ENCODE results near the gene B9D1.

The B9D1 gene

DNA sequence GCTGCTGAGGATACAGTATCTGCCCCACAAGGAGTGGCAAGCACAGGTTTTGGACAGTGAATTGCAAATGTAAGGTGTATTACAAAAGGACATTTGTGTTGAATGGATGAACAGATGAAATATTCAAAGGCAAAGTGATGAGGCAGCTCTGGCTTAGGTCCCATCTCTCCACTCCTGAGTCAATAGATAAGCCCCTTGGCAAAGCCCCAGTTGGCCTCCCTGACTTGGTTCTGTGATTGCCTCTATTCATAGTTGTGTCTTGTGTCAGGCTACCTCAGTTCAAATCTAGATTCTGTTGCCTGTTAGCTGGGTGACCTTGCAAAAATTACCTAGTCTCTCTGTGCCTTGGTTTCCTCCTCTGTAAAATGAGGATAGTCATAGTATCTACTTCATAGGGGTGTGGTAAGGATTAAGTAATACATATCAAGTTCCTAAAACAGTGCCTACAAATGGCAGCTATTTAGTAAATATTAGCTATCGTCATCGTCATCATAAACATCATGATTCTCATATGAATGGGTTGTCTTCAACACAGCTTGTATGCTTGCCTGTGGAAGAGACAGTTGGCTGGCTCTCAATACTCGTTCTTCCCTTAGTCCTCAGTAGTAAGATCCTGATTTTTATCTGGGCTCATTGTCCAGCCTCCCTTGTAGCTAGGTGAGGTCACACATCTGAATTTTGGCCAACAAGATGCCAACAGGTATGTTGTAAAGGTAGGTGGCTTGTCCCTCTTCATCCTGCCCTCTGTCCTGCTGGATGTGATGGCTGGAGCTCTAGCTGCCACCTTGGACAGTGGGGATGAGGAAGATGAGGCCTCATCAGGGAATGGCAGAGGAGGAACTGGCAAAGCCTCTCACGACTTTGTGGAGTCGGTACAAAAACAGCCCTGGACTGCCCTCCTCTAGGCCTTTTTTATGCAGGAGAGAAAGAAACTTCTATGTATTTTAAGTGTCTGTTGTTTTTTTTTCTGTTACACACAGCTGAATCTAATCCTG is 26.6 kb upstream of the B9D1 start:
- no peak for DNase-seq

DNA sequence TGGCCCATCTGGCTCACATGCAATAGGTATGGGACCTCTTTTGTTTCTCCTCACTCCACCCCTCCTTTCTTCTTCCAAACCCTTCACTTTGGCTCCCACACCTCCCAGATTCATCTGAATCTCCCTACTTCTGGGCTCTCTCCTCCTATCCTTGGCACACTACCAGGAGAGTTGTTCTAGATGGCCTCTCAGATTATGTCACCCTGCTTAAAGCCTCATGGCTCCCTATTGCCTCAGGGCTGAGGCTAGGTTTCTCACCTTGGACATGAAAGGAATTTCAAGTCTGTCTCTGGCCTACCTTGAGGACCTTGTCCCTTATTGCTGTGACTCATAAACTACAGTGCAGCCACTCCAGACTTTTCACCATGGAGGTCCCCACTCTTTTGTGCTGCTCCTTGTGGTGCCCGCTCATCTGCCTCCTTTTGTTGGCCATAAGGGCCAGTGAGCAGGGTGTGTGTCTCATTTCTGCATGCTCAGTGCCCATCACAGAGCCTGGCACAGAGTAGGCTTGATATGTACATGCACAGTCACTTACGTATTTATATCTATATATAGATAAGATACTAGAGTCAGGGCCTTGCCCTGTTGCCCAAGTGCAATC is 25.5 kb upstream of the B9D1 start:
- no peak for DNase-seq

DNA sequence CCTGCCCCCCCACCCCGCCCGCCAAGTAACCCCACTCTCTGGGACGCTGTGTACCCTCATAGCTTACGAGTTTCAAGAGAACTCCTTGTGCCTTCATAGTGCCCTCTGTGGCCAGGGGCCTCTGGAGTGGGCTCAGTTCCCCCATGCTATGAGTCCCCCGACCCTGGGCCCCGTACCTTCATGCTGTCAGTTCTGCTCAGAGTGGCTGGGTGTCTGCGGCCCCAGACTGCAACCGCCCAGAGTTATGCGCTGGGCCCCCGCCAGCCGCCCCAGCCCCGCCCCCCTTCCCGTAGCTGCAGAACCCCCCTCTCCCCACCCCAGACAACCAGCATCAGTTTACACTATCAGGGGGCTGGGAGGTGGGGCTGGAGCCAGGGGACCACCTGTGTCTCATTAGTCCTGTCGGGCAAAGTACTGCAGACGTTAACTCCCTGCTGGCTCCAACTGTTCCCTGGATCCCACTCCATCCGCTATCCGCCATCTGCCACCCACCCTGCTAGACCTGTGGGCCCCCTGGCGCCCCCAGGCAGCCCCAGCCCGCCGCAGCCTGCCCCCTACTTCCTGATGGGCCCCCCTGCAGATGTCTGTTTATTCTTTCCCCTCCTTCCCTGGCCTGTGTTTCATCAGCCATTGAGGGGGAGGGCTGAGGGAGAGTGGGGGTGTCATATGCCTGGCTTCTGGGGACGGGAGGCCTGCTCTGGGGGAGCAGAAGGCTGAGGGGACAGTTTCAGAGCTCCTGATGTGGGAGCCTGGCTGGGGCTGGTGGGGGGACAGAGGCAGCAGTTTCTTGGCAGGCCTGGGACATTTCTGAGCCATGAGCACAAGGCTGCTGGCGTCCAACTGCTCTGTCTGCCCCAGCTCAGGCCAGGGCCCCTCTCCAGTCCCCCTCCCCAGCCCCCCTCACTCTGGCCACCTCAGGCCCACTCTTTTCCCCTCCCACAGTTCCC is 24.7 kb upstream of the B9D1 start, which contains the start of gene MFAP4:
Gene MFAP4, minus strand, starts transcription at position 217 of the 947 bp plus-strand sequence. Its CDS starts 35 bp downstream, at position 182.
- DNase-seq, result no peak

DNA sequence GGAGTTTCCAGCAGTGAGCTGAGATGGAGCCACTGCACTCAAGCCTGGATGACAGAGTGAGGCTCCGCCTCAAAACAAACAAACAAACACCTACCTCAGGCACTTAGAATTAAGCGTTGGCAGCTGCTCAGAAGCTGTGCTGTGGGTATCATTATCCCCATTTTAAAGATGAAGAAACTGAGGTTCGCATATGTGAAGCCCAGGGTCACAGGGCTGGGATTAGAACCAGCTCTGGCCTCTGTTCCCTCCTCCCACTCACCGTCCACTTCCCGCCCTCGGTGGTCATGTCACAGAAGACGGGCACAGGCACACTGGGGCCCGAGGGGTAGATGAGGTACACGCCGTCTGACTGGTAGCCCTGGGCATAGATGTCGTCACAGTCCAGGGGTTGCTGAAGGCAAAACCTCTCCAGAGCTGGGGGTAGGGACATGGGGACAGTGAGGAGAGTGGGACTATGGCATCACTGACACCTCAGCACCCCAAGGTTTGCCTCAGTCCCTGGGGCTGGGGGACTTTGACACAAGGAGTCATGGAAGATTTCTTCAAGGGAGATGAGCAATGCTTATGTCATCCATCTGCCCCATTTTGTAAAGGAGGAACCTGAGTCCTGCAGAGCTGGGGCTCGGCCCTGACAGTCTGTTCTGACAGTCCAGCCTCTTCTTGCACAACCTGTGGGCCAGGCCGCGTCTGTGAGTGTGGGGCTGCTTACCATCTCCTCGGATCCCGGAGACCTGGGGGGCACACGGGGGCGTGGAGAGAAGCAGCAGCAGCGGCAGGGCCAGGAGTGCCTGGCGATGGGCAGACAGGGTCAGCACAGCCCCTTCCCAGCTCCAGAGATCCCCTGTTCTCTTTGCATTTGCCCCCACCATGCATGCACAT is 23.8 kb upstream of the B9D1 start:
- peak in 1 of 2 donors; percentile 77 for DNase-seq

DNA sequence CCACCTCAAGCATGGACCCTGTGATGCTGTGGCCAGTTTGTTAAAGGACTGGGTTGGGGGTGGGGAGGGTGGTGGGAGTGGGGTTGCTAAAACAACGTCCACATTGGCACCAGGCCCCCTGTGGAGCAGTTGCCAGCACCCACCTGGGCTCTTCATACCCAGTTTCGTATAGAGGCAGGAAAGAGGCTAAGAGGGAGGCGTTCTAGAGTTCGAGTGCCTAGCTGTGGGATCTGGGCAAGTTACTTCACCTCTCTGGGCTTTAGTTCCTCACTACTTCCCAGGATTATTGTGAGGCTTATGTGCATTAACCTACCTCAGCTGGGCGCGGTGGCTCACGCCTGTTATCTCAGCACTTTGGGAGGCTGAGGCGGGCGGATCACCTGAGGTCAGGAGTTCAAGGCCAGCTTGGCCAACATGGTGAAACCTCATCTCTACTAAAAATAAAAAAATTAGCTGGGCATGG is 23.0 kb upstream of the B9D1 start:
- DNase-seq, result no peak

DNA sequence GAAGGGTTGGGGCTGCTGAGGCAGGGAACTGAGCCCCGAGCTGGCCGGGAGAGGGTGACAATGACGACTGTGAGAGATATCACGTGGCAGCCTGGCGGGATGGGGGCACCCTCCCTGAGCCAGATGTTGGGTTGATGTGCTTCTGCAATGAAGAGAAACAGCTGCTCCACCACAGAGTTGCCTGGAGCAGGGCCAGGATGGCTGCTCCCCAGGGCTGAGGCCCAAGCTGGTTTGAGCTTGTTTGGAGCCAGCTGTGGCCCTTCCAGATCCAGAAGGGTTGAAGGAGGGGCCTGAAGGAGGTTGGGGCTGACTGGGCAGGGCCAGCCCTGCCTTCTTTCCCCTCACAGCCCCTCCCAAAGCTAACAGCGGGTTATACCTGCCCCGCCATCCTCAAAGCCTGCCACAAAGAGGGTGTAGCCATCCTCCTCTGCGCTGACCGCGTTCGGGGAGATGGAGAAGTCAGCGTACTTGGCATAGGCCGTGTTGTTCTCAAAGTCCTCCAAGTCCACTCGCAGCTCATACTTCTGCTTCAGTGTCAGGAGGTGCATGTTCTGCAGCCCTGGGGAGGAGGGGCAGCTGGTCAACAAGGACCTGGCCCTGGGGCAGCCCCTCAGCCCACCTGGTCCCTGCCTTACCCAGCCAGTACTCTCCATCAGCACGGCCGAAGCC is 22.3 kb upstream of the B9D1 start:
- peak in 1 of 2 donors; percentile 23 for DNase-seq

DNA sequence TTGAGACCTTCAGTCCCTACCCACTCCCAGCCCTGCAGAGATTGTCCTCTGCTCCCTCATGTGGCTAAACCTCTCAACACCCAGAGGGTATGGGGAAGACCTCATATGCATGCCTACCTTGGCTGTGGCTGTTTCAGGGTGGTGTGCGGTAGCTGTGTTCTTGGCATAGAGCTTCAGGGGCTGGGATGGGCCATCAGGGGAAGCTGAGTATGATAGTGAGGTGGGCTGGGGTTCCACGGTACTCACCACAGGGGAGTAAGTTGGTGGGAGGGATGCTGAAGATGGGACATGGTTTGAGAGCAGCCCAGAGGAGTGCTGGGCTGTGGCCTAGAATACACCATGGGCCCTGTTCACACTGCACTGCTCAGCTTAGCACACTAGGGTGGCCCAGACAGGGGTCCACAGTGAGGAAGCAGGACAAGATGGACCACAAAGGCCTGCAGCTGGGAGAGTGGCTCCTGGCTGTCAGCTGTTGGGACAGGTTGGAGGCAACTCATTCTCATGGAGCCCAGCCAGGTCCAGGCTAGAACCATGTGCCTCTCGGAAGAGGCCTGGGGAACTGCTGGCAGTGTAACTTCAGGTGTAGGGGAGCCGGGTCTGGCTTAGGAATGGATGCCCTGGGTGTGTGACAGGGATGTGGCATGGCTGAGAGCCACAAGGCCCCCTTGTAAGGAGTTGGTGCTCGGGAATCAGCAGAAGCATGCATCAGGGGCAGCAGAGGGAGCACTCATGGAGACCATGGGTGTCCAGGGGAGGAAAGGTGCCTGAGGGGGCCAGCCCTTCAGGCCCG is 21.4 kb upstream of the B9D1 start:
- DNase-seq, result no peak

DNA sequence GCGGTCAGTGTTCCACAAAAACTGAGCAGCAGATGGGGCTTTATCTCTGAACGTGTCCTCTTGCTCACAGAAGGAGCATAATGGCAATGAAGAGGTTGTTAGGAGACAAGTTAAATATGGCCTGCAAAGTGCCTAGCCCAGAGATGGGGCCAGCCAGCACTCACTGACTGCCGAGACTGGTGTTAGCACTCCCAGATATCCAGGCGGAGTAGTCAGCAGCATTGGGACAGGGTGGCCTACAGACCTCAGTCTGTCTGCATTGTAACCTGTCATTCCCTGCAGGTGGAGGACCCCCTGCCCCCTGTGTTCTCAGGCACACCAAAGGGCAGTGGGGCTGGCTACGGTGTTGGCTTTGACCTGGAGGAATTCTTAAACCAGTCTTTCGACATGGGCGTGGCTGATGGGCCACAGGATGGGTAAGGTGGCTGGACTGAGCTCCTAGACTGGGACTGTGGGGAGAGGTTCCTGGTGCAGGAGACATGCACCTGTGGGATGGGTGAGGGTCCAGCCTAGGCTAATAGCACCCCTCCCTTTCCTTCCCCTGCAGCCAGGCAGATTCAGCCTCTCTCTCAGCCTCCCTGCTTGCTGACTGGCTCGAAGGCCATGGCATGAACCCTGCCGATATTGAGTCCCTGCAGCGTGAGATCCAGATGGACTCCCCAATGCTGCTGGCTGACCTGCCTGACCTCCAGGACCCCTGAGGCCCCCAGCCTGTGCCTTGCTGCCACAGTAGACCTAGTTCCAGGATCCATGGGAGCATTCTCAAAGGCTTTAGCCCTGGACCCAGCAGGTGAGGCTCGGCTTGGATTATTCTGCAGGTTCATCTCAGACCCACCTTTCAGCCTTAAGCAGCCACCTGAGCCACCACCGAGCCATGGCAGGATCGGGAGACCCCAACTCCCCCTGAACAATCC is 20.3 kb upstream of the B9D1 start:
- DNase-seq, result no peak

DNA sequence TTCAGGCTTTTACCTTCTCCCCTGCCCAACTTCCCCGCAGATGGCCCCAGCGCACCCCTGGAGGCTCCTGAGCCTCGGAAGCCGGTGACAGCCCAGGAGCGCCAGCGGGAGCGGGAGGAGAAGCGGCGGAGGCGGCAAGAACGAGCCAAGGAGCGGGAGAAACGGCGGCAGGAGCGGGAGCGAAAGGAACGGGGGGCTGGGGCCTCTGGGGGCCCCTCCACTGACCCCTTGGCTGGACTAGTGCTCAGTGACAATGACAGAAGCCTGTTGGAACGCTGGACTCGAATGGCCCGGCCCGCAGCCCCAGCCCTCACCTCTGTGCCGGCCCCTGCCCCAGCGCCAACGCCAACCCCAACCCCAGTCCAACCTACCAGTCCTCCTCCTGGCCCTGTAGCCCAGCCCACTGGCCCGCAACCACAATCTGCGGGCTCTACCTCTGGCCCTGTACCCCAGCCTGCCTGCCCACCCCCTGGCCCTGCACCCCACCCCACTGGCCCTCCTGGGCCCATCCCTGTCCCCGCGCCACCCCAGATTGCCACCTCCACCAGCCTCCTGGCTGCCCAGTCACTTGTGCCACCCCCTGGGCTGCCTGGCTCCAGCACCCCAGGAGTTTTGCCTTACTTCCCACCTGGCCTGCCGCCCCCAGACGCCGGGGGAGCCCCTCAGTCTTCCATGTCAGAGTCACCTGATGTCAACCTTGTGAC is 19.4 kb upstream of the B9D1 start:
- no peak for DNase-seq

DNA sequence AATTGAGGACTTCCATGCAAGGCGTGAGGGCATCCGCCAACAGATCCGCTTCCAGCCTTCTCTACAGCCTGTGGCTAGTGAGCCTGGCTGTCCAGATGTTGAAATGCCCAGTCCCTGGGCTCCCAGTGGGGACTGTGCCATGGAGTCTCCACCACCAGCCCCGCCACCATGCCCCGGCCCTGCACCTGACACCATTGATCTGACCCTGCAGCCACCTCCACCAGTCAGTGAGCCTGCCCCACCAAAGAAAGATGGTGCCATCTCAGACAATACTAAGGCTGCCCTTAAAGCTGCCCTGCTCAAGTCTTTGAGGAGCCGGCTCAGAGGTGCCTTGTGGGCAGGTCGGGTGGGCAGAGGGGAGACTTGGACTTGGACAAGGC is 18.8 kb upstream of the B9D1 start:
- no peak for DNase-seq

DNA sequence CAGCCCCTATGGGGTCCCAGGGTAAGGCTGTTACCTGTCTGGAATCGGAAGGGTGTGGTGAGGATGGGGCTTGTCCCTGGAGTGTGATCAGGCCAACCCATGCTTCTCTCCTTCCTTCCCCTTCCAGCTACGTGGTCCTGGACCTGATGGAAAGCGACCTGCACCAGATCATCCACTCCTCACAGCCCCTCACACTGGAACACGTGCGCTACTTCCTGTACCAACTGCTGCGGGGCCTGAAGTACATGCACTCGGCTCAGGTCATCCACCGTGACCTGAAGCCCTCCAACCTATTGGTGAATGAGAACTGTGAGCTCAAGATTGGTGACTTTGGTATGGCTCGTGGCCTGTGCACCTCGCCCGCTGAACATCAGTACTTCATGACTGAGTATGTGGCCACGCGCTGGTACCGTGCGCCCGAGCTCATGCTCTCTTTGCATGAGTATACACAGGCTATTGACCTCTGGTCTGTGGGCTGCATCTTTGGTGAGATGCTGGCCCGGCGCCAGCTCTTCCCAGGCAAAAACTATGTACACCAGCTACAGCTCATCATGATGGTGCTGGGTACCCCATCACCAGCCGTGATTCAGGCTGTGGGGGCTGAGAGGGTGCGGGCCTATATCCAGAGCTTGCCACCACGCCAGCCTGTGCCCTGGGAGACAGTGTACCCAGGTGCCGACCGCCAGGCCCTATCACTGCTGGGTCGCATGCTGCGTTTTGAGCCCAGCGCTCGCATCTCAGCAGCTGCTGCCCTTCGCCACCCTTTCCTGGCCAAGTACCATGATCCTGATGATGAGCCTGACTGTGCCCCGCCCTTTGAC is 18.2 kb upstream of the B9D1 start:
- DNase-seq, result peak in 1 of 2 donors; percentile 7

DNA sequence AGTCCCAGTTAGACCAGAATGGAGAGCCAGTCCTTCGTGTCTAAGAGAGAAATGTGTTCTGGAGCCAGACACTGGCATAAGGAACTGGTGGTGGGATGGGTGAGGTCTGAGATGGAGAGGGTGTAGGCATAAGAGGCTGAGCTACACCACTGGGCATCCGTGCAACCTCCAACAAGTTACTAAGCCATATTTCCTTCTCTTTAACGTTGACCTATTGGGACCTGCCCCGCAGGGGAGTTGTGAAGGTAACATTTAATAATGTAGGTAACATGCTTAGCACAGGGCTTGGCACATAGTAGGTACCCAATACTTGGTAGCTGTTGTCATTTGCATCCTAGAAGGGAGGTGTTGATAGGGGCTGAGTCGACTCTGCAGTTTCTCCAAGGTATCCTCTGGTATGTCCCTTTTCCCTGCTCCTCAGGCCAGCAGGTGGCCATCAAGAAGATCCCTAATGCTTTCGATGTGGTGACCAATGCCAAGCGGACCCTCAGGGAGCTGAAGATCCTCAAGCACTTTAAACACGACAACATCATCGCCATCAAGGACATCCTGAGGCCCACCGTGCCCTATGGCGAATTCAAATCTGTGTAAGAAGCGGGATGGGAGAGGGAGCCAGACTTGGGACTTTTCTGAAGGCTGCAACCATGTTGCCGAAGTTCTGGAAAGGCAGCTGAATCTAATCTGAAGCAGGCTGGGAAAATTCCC is 17.0 kb upstream of the B9D1 start:
- DNase-seq, result no peak

DNA sequence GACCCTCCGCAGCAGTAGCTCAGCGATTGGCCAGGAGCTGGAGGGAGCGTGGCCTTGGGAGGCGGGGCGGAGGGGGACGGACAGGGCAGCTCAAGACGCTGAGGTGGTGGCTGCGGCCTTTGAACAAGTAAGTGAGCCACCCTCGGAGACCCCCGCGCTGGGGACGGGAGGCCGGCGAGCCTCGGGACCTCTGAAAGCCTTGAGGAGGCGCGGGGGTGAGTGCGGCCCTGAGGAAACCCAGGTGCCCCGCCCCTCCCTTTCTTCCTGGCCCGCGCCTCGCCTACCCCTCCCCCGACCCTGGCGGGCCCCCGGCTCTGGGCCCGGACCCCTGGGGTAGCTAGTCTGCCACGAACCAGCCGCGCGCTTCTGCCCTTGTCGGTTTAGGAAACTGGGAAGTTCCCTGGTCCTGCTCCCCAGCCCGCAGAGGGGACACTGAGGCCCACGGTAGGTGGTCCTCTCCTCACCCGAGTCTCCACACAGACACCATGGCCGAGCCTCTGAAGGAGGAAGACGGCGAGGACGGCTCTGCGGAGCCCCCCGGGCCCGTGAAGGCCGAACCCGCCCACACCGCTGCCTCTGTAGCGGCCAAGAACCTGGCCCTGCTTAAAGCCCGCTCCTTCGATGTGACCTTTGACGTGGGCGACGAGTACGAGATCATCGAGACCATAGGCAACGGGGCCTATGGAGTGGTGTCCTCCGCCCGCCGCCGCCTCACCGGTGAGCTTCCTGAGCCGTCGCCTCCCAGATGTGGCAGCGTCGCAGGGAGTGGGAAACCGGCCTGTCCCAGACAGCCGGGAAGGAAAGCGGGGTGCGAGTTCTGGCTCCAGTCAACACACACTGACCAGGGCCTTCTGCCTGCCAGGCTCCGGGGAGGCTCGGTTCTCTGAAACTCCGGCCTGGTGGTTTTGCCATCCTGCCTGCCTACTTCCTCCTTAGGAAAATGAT is 16.2 kb upstream of the B9D1 start, which contains the start of gene MAPK7:
Gene MAPK7, plus strand, starts transcription at position 83 of the 945 bp plus-strand sequence. Its CDS starts 403 bp downstream, at position 486.
- no peak for DNase-seq

DNA sequence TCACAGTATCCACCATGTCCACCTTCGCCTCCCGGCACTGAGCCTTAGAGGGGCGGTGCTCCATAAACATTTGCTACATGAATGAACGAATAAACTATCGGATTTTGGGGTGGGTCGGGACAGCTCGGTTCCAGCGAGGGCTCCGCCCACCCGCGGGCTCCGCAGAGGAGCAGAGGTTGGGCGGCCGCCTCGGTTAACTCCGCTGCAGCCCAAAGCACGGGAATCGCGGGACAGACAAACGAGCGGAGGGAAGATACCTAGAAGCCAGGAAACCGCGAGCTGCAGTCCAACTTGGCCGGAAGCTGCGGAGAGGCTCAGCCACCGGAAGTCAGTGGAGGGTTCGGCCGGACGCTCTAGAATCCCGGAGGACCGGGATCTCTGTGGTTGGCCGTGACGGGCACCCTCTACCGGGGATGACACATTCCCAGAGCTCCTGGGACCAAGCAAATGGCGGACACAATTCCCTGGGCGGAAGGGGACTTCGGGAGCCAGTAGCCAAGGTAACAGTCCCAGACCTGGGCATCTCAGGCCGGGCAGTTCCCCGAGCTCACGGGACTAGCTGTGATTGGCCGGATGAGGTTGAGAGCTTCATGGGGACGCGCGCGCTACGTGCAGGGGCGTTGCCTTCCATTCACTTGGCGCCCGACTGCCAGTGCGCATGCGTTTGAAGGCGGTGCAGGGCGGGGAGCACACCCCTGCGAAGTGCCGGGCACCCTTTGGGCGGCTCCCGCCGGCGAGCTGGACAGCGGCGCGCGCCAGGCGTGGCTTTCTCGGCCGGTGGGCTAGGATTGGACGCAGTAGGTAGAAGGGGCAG is 15.3 kb upstream of the B9D1 start:
- DNase-seq, result peak; percentile 97 to 98

DNA sequence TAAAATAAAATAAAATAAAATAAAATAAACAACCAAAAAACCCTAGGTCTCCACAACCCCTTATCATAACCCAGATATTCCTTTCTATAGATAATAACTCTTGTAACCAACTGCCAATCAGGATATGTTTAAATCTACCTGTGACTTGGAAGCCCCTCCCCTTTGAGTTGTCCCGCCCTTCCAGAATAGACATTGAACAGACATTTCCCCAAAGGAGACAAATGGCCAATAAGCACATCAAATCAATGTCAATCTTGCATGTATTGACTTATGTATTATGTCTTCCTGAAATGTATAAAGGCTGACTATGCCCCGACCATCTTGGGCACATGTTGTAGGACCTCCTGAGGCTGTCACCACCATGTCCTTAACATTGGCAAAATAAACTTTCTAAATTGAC is 14.3 kb upstream of the B9D1 start:
- DNase-seq, result peak in 1 of 2 donors; percentile 25
